AG04449 (cell line): ENCODE results near the gene TBX5.

ENCODE experiments used
- CTCF ChIA-PET: fragments of 350-600 bp; formaldehyde crosslinking; extraction: SDS; loops from one replicate; lab custom pipeline; 2021; ENCODE audit warnings: antibody characterized with exemption; lab: Yijun Ruan, JAX
- POLR2A ChIA-PET: fragments of 400-600, 350-600 bp; formaldehyde crosslinking; extraction: SDS; loops from one replicate; lab custom pipeline; 2020; ENCODE audit warnings: antibody characterized with exemption, inconsistent platforms; lab: Yijun Ruan, JAX
- DNase-seq: peaks from one replicate; pipeline ENCODE4 v3.0.0-alpha.2; 2010; ENCODE audit warnings: low read depth, low spot score
- H3K4me3 ChIP-seq: 2 replicates; pipeline ENCODE4 v1.5.1; 2011; ENCODE audit warnings: low read depth, mild to moderate bottlenecking, control low read depth, low read length
- TF ChIP-seq, protein P1 (sequence below): IDR thresholded peaks from one replicate; pipeline ENCODE4 v1.5.1; 2011; ENCODE audit warnings: mild to moderate bottlenecking, moderate library complexity, low read length, control low read depth, inconsistent platforms; ENCODE audit not compliant: insufficient read depth; ENCODE audit errors: missing control alignments

TBX5 gene

DNA sequence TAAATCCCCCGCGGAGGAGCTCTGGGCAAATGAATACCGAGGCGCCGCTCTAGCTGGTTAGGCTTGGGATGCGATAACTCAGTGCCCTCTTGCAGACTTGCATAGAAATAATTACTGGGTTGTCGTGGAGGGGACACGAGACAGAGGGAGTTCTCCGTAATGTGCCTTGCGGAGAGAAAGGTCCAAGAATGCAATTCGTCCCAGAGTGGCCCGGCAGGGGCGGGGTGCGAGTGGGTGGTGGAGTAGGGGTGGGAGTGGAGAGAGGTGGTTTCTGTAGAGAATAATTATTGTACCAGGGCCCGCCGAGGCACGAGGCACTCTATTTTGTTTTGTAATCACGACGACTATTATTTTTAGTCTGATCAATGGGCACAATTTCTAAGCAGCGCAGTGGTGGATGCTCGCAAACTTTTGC, 2.5 kb upstream of the TBX5 start:
- ChIA-PET CTCF (no interaction called here), POLR2A (no interaction called here)
- TF ChIP-seq, protein P1, sequence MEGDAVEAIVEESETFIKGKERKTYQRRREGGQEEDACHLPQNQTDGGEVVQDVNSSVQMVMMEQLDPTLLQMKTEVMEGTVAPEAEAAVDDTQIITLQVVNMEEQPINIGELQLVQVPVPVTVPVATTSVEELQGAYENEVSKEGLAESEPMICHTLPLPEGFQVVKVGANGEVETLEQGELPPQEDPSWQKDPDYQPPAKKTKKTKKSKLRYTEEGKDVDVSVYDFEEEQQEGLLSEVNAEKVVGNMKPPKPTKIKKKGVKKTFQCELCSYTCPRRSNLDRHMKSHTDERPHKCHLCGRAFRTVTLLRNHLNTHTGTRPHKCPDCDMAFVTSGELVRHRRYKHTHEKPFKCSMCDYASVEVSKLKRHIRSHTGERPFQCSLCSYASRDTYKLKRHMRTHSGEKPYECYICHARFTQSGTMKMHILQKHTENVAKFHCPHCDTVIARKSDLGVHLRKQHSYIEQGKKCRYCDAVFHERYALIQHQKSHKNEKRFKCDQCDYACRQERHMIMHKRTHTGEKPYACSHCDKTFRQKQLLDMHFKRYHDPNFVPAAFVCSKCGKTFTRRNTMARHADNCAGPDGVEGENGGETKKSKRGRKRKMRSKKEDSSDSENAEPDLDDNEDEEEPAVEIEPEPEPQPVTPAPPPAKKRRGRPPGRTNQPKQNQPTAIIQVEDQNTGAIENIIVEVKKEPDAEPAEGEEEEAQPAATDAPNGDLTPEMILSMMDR: no peak
- no peak for DNase-seq
- no peak overlapping the region for H3K4me3 ChIP-seq

DNA sequence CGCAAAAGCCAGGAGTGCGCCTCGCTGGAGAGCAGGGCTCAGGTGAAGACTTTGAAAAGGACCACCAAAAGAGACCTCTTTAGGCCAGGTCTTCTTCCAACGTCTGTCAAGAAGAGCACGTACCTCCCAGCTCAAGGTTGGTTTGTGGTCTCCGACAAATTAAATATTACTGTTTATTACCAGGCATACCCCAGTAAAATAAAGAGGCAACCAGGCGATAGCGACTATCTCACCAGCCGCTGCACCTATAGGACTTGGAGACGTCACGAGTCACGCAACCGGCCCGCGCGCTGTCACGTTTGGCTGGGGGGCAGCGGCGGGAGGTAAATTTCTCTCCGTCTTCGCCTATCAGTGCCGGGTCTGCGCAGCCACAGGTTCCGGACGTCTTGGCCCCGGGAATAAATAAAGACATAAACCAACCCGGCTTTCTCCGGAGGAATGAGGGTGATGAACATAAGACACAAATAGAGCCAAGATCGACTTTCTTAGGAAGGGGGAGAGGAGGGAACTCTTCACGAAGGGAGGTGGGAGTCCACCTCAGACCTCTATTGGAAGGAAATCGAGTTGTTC, 2.0 kb upstream of the TBX5 start:
- TF ChIP-seq, protein P1: no peak
- no peak overlapping the region for H3K4me3 ChIP-seq
- DNase-seq: no peak
- POLR2A ChIA-PET: no interaction called here
- CTCF ChIA-PET: no interaction called here

DNA sequence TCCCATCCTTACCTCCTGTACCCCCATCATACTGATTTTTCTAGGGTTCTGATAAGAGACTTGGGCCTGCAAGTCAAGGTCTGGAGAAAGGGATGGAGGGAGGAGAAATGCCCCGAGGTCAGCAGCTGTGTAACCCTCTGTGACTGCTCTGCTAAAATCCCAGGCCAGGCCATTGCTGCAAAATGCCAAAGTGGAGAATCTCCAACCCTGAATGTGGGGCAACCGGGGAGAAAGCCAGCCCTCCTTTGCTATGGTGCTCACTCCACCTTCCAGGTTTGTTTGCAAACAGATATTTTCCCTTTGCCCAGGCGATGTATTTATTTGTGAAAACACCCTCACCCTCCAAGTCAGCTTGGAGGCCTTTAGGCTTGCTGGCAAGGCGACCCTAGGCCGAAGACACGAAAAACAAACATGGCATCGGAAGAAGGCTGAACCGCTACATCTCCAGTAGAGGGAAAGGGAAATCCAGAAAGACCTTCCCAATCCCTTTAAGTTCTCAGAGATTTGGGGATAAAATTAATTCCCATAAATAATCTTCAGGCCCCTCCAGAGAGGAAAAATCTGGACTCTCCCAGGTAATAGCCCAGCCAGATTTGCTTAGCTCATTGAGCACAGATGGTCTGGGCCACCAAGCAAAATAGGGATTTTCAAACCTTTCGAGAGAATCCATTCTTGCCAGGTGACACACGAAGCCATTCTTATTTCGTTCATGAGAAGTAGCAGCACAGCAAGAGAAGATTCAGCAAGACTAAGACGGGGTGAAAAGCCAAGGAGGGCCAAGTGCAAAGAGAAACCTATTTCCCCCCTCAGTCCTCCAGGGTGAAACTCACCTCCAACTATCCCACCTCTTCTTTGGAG, 1.3 kb upstream of the TBX5 start:
- no peak overlapping the region for H3K4me3 ChIP-seq
- POLR2A ChIA-PET: no interaction called here
- DNase-seq: no peak
- TF ChIP-seq, protein P1: no peak
- CTCF ChIA-PET: no interaction called here

DNA sequence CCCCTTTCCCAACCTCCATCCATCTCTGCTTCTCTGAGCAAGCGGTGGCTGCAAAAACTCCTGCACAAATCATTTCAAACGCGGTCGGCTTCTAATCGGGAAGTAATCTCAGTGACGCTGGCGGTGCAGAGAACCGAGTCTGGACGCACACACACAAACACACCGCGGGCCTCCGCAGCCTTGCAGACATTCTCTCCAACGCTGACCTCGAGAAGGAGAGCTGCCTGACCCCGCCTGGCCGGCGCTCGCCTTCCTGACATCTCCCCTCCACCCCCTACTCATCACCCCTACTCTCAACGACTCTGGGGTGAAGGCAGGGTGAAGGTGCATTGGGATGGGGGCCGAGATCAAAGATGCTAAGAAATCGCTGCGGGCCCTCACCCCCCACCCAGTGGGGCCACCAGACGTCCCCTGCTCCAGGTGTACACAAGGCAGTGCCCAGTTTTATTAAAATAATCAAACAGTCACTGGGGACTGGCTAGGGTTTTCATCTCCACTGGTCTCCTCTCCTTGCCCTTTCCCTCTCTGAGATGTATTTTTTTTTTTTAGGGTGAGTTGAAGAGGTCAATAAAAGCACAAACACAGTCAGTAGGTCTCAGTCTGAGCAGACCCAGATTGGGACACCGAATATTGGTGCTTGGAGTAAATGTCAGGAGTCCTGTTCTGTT, 506 bp upstream of the TBX5 start:
- DNase-seq: no peak
- TF ChIP-seq, protein P1: no peak
- POLR2A ChIA-PET: no interaction called here
- CTCF ChIA-PET: no interaction called here
- H3K4me3 ChIP-seq: no peak overlapping the region

DNA sequence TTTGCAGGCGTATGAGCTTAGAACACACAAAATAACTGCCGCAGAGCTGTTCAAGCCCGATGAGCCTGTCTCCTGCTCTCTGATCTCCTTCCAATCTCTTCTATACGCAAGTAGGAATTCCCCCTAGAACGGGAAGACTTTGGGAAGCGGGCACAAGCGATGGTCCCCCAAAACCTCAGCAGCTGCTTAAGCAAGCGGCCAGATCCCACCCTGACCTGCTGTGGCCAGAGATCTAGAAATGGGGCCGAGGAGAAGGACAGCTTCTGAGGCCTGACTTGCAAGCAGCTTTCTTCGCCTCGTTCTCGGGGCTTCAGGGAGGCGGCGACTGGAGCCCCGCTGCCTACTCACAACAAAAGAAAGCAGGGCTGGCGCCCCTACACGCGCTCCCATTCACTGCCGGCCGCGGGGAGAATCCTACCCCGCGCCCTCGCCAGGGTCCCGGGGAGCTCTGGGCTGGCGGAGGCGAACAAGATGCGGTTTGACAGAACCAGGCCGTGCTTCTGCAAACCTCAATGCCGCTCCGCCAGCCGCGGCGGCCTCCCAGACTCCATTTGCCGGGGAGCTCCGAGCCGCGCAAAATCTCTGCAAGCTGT, 922 bp downstream of the TBX5 start:
- no peak for DNase-seq
- ChIA-PET CTCF (no interaction called here), POLR2A (no interaction called here)
- peak overlapping the region; percentile 43 for H3K4me3 ChIP-seq
- TF ChIP-seq, protein P1: no peak
